GF-D8 (cell line): ENCODE results near the gene SURF6.
"Not testable (repeated sequence)": the region's sequence is repeated elsewhere in the genome, so short reads cannot be mapped to it uniquely, and the experiment has no call there.

Experiments
- DNase-seq: peaks from one replicate; lab custom pipeline; 2025; lab: John Stamatoyannopoulos, UW

SURF6 gene

DNA sequence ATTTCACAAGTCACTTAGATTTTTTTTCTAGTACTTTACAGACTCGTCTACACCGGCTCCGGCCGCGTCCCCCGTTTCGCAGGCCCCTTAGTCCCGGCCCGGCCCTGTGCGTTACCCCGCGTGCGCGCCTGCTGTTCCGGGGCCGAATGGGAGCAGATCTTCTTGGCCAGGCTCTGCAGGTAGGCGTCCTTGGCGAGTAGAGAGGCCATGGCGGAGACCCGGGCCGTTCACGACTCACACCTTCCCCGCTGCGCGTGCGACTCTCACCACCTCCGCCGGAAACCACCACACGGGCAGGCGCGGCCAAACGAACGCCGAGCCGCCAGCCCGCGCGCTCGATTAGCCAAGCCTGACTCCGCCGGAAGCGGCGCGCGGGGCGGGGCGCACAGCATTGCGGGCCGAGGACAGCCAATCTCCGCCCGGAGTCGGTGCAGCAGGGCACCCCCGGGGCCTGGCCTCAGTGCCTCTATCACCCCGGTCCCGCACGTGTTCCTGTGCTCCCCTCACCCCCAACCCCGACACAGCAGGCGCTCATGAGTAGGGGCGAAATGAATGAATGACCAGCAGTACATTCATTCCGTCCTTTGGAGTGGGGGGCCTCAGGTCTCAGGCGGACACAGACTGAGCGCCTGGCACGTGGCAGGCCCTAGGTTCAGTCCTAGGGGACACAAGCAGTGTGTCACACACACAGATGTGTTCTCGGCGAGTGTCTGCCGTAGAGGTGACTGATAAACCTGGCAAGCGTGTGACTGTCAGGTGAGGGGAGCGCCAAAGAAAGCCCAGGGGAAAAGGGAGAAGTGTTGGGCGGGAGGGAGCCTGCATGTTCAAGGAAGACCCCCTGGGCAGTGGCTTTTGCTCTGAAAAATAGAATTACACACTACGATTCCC is at the start of gene SURF6:
Gene SURF6 (minus strand): TSS at position 265 of the 888 bp plus-strand sequence. CDS start 56 bp downstream, at position 209.
- DNase-seq = peak; percentile 76

DNA sequence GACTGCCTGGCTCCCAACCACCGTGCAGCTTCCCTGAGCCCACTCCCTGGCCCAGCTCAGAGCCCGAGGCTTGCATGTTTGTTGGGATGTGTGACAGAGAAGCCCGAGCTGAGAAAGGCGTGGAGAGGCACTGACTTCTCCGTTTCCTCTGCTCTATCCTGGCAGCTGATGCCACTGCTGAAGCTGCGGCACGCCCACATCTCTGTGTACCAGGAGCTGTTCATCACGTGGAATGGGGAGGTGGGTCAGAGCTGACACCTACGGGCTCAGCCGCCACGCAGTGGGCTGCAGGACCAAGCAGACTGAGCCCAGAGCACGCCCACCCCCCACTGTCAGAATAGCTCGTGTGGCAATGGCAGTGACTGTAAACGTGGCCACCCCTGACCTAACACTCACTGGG is 49.5 kb upstream of the SURF6 start:
- no peak for DNase-seq

DNA sequence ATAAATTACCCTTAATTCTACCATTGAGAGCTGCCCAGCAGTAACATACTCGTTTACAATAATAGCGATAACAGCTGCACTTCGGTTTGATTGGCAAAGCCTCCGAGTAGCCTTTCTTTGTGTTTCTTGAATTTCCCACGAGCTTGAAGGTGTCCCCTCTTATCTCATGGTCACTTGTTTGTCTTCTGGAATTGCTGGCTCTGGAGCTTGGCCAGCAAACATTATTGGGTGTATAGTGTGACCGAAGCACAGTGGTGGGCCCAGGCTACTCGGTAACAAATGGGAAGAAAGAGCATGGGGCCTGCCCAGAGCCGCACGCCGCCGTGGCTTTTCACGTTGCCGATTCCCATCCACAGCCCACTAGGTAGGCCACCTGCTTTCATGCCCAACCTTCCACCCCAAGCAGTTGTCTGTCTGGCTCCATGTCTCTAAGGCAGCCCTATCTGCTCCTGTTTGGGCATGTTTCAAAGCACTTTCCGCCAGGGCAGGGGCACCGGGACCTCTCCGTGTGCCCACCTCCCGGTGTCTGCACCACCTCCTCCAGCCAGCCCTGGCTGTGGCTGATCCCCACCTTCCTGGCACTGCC is 48.8 kb upstream of the SURF6 start:
- DNase-seq = no peak

DNA sequence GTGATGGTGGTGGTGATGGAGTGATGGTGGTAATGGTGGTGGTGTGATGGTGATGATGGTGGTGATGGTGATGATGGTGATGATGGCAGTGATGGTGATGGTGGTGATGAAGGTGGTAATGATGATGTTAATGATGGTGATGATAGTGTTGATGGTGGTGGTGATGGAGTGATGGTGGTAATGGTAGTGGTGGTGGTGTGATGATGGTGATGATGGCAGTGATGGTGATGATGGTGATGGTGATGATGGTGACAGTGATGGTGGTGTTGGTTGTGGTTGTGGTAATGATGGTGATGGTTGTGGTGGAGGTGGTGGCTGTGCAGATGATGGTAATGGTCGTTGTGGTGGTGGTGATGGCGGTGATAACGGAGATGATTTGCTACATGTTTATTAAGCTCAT is 47.5 kb upstream of the SURF6 start:
- no peak for DNase-seq

DNA sequence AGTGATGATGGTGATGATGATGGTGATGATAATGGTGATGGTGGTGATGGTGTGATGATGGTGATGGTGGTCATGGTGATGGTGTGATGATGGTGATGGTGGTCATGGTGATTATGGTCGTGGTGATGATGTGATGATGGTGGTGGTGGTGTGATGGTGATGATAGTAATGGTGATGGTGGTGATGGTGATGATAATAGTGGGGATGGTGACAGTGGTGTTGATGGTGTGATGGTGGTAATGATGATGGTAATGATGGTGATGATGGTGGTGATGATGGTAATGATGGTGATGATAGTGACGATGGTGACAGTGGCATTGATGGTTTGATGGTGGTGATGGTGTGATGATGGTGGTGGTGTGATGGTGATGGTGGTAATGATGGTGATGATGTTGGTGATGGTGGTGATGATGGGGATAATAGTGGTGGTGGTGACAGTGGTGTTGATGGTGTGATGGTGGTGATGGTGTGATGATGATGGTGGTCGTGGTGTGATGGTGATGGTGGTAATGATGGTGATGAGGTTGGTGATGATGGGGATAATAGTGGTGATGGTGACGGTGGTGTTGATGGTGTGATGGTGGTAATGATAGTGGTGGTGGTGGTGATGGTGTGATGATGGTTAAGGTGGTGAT is 46.6 kb upstream of the SURF6 start:
- no peak for DNase-seq

DNA sequence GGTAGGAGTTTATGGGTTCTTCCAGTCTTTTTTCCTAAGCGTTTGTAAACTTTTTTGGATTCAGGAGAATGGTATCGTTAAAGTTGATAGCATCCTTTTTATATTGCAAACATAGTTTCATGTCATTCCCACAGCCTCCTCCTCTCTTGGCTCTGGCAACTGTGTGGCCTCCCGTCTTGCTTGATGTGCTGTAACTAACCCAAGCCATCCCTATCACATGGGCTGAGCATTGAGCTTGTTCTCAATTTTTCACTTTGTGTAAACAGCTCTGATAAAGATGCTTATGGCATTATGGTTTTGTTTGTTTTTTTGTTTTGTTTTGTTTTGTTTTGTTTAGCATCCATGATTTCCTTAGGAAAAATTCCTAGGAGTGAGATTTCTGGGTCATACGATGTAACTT is 44.7 kb upstream of the SURF6 start:
- no peak for DNase-seq

DNA sequence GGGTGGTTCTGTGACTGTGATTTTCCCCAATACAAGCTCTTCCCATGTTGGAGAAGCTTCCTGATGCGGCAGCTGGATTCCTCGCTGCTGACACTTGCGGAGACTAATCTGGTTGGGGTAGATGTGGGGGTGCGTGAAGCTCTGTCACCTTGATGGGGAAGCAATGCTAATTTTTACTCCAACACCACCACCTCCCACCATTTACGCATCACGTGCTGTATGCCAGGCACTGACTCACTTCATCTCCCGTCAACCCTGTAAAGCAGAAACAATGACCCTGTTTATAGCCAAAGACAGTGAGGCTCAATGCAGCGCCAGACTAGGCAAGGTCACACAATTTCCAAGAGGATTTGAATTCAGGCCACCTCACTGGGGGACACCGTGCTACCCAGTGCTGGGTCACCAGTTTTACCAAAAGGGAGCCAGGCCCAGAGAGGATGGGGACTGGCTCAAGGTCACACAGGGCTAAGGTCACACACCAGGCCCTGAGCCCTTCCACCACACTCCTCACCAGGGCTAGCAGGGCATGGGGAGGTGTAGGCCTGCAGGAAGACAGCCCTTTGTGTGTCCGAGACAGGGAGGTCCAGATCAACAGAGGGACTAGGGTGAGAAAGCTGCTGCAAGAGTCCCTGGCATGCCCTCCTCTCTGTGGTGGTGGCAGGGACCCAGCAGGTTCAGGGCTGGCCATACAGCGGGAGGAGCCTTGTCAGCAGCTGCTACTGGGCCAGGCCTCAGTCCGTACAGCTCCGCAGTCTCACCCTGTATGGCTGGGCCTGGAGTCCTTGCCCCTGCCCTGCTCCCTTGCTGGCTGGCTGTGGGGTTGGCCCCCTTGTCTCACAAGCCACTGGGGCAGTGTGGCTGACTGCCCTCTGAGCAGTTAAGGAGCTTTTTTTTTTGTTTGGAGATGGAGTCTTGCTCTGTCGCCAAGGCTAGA is 43.4 kb upstream of the SURF6 start:
- no peak for DNase-seq

DNA sequence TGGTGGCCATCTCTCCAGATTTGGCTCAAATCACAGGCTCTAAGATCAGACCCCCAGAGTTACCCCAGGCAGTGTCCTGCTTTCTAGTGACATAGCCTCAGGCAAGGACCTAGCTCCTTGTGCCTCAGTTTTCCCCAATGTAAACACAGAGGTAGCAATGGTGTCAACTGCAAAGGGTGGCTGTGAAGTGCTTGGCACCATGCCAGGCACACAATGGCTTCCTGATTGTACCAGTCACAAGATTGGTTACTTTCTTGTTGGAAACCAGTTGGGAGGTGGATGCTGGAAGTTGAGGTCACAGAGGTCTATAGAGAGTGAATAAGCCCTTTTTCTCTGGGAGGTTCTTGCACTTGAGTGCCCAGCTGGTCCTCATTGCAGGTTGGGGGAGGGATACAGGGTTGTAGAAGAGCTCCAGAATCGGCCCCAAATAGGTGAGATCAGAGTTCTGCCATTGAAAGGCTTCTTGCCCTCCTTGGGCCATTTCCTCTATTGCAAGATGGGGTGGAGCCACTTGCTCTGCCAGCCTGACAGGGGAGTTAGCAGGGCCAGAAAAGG is 42.5 kb upstream of the SURF6 start:
- no peak for DNase-seq

DNA sequence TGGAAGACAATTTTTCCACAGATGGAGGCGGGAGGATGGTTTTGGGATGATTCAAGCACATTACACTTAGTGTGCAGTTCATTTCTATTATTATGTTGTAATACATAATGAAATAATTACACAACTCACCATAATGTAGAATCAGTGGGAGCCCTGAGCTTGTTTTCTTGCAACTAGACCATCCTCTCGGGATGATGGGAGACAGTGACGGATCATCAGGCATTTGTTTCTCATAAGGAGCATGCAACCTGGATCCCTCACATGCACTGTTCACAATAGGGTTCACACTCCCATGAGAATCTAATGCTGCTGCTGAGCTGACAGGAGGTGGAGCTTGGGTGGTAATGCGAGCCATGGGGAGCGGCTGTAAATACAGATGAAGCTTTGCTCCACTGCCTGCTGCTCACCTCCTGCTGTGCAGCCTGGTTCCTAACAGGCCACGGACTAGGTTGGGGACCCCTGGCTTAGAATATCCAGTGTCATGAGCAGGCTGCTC is 41.8 kb upstream of the SURF6 start:
- no peak for DNase-seq

DNA sequence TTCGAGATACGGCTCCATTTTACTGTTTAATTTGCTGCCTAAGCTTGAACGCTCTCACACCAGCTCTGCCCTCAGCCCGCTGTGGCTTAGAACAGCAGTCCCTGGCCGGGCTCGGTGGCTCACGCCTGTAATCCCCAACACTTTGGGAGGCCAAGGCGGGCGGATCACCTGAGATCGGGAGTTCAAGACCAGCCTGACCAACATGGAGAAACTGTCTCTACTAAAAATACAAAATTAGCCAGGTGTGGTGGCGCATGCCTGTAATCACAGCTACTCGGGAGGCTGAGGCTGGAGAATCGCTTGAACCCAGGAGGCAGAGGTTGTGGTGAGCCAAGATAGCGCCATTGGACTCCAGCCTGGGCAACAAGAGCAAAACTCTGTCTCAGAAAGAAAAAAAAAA is 41.3 kb upstream of the SURF6 start:
- DNase-seq = not testable (repeated sequence)

DNA sequence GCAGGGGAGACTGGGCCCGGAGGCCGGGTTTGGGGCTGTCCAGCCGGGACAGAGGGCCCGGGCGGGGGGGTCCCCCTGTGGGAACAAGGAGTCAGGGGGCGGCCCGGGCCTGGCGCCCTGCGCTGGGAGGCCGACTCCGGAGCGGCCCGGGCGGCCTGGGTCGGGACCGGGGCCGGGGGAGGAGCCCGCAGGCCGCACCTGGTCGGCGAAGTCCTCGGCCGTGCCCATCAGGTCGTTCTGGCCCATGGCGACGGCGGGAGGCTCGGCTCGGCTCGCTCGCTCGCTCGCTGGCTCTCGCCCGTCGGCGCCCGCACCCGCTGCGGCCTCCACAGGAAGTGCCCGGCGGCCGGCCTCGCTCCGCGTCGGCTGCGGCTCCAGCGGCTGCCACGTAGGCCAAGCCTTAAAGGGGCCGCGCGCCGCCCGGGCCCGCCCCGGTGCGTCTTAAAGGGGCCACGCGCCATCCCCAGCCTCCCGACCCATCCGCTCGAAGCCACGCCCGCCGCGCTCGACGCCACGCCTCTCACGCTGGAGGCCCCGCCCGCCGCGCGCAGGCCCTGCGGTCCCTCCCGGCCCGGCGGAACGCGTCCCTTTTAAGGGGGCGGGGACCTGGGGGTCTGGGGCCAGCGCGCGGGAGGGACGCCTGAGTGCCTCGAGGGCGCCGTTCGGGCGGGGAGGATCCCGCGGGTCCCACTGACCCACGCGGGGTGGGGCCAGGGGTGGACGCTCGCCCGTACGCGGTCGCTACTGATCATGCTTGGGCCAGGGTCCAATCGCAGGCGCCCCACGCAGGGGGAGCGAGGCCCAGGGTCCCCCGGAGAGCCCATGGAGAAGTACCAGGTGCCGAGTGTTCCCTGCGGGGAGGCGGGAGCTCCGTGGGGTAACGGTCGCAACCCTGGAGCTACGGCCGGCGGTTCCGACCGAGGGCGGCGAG is 40.0 kb upstream of the SURF6 start, which contains the start of the genes STKLD1 and SURF4:
Gene STKLD1 (plus strand): TSS at position 643 of the 931 bp plus-strand sequence. CDS start 108 bp downstream, at position 751.
Gene SURF4 (minus strand): TSS at position 337 of the 931 bp plus-strand sequence. CDS start 91 bp downstream, at position 246.
- DNase-seq = peak; percentile 83

DNA sequence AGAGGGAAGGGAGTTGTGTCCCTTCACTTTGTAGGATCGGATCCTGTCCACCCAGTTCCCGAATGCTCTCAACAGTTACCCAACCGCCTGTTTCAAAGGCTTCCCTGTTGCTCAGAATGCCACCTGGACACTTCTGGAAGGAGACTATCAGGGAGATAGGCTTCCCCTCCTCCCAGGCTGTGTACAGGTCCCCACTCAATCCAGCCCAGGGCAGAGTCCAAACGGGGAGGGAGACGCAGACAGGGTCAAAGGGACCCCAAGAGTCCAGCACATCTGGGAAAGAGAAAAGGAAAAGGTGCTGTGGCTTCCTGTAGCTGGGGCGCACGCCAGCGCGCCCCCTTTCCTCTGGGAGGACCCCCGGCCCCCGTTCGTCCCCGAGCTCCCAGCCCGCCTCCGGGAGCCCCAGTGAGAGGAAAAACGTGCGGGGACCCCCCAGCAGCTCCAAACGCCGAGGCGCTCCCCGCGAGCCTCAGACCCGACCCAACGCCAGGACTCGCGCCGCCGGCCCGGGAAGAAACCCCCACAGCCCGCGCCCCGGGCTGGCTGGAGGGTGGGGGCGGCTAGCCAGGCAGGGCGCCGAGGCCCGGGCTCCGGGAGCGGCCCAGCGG is 39.2 kb upstream of the SURF6 start:
- peak; percentile 7 for DNase-seq

DNA sequence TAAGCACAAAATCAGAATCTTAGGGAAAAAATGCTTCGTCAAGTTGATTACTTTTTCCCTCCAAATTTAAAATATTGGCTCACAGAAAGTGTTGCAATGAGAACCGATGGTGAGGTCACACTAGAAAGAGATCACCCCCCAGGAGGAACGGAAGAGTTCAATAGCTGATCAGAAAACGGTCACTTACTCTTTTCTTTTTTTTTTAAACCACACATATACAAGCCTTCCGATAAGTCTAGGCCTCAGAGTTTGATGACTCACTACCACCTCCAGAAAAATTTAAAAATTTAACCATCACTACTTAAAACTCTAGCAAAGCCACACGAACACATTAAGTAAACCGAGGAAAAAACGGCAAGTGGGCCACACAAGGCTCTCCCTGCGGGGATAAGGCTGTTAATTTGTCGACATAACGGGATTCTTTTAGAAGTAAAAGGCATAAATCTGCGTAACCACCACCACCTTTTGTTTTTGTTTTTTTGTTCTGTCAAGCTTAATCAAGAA is 38.7 kb upstream of the SURF6 start:
- peak; percentile 7 for DNase-seq

DNA sequence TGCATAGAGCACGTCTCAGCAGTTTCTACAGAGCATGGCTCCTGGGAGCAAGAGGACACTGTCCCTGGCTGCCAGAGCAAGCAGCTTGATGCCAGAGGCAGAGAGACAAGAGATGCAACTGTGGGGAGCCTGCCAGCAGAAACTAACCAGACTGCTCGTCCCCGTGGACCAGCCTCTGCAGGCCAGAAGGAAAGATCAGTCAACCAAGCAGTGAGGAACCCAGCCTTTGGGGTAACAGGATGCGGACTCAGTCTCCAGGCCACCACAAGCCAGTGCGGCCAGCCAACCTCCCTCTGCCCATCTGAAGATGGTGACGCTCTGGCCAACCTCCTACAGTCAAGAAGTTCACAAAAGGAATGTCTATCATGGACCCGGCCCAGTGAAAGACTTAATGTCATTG is 36.2 kb upstream of the SURF6 start:
- no peak for DNase-seq

DNA sequence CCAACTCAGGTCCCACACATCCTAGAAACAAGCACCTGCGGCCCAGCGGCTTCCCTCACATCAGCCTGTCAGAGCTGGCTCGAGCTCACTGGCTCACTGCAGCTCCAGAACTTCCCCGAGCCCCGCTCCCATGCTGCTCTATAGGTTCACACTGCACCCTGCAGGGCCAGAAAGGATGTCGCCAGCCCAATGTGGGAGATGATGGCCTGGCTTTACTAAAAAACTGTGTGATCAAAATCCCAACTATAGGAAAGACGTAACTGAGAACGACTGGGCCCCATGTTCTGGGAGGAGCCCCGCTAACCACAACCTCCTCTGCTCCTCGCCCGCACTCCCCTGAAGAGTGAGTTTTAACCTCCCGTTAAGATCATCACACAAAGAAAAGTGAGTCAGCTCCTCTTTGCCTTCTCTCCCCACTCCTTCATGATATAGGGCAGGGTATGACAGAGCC is 35.3 kb upstream of the SURF6 start:
- no peak for DNase-seq

DNA sequence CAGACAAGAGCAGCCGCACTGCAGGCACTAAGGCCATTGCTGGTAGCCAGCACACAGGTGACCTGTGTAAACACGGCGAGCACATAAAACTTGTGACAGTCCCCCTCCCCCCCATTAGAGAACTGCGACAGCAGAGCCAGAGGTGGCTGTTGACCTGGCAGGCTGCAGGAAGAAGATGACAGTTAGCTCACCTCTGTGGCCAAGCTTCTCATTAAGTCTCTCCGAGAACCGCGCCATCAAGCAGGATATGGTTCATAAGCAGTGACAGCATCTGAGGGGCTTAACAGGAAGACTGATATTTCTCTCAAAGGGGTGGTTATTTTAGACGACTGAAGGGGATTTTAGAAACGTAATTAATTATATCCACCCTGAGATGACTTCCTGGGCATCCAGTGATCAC is 34.7 kb upstream of the SURF6 start:
- DNase-seq = no peak

DNA sequence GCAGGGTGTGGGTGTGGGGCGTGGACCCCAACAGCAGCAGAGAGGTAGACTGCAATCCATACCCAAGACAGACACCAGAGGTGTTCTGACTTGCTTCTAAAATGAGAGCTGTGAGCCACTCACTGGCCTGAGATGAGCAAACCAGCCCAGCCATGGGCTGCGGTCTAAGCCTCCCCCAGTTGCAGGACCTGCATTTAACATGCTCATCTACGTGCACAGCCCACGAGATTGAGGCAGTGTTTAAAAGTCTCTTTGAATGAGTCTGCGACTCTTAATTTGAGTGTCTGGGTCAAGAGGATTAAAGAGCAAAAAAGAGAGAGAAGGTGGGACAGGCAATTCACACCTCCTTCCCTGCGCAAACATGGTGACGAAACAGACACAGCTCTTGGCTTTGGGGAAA is 33.9 kb upstream of the SURF6 start:
- no peak for DNase-seq

DNA sequence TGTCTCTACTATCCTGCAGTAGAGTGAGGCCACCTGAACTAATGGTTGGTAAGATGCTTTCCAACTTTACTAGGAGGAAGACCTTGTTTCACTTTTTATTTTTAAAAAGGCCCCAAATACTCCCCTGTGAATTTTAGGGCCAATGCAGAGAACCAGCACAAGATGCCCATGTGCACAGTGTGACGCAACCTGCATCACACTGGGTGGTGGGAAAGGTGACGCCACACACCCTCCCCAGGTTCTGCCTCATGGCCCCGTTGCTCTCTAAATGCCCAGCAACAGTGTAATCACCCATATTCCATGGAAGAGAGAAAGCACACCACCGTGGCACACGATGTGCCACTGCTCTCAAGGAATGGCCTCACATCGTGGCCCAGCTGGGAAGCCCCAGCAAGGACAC is 33.4 kb upstream of the SURF6 start:
- DNase-seq = no peak

DNA sequence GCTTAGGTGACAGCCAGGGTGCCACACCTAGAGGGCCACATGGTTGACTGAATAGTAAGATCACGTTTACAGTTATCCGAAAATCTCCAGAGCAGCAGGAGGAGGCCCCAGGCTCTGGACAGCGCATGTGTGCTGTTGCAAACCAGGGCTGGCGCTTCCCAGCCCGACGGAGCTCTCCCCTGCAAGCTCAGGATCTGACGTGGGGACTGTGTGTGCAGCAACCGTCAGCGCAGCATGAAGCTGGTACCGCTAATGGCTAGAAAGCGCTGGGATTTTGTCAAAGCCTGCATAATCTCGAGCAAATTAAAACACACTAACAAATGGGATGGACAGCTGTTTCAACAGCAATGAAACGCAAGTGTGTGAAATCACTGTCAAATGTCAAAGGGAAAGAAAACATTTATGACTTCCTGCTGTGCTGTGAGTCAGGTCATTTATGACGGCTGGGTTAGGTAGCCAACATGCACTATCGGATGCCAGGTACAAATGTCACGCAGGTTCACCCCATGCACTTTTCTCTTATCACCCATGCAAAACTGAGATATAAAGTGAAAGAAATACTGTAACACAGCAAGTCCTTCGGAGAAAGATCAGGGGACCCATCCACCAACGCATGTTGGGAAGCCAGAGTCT is 32.4 kb upstream of the SURF6 start:
- no peak for DNase-seq
